ENCODE measurements around the gene H19.

Gene H19

GRCh38 chr11:1982873-1983600 is 14.6 kb downstream of the H19 start:
- no peak for DNase-seq

- DNase-seq, result no peak
Measured at GRCh38 chr11:1979607-1980006, 18.0 kb downstream of the H19 start.

- no peak for DNase-seq
Measured at GRCh38 chr11:1978720-1979473, 18.7 kb downstream of the H19 start.

GRCh38 chr11:1975185-1975584 is 22.5 kb downstream of the H19 start:
- DNase-seq, result no peak

- no peak for DNase-seq
Measured at GRCh38 chr11:1970956-1971355, 26.7 kb downstream of the H19 start.

GRCh38 chr11:1969776-1970175 is 27.9 kb downstream of the H19 start:
- no peak for DNase-seq

GRCh38 chr11:1969035-1969434 is 28.6 kb downstream of the H19 start:
- DNase-seq, result no peak

GRCh38 chr11:1968454-1969002 is 29.1 kb downstream of the H19 start:
- no peak for DNase-seq

- DNase-seq, result no peak
Measured at GRCh38 chr11:1967641-1968225, 29.9 kb downstream of the H19 start.

GRCh38 chr11:1966531-1966930 is 31.1 kb downstream of the H19 start:
- DNase-seq, result no peak

- DNase-seq, result no peak
Measured at GRCh38 chr11:1964955-1965354, 32.7 kb downstream of the H19 start.

GRCh38 chr11:1964348-1964747 is 33.3 kb downstream of the H19 start:
- DNase-seq, result no peak

- no peak for DNase-seq
Measured at GRCh38 chr11:1963864-1964263, 33.8 kb downstream of the H19 start.

GRCh38 chr11:1959786-1960185 is 37.9 kb downstream of the H19 start:
- DNase-seq, result no peak

GRCh38 chr11:1958367-1958766 is 39.3 kb downstream of the H19 start:
- no peak for DNase-seq

GRCh38 chr11:1953489-1954266 is 44.0 kb downstream of the H19 start:
- peak; percentile 25 for DNase-seq

- DNase-seq, result no peak
Measured at GRCh38 chr11:1952806-1953482, 44.7 kb downstream of the H19 start.

GRCh38 chr11:1949922-1950321 is 47.7 kb downstream of the H19 start:
- DNase-seq, result no peak

GRCh38 chr11:1949302-1949701 is 48.3 kb downstream of the H19 start:
- DNase-seq, result no peak

GRCh38 chr11:1948389-1948788 is 49.3 kb downstream of the H19 start:
- DNase-seq, result no peak

GRCh38 chr11:1947592-1948237 is 49.9 kb downstream of the H19 start:
- DNase-seq, result no peak

Data from activated T-cell treated with anti-CD3 and anti-CD28 coated beads, Interleukin-2, amount 50 U/mL, for 48 hours (primary cell).